GM13976 (cell line): ENCODE measurements around the gene LRRC55.

ENCODE experiments used
- DNase-seq: peaks from one replicate; pipeline ENCODE4 v3.0.0; 2012; ENCODE audit warnings: low spot score
- CTCF ChIP-seq: IDR thresholded peaks from 2 replicates; pipeline ENCODE4 v1.5.1; 2012; ENCODE audit warnings: borderline replicate concordance, mild to moderate bottlenecking; ENCODE audit not compliant: insufficient read depth; ENCODE audit errors: extremely low read depth, missing control alignments, control extremely low read depth
- in situ Hi-C: fragments of 300-500 bp; cut with MboI; formaldehyde crosslinking; loops from one replicate; pipeline ENCODE4 v1.12.0; 2022; ENCODE audit warnings: low sequenced_read_pairs, mixed read lengths, inconsistent platforms; ENCODE audit not compliant: unreplicated experiment

Gene LRRC55

GRCh38 chr11:57153448-57153847, 28.3 kb upstream of the LRRC55 start:
- TF ChIP-seq CTCF = no peak
- DNase-seq = no peak
- in situ Hi-C loops = no loop called here

- in situ Hi-C loops = no loop called here
- DNase-seq = no peak
- TF ChIP-seq CTCF = no peak
Observed at GRCh38 chr11:57154739-57155138, 27.0 kb upstream of the LRRC55 start.

- no peak for TF ChIP-seq CTCF
- in situ Hi-C loops = no loop called here
- no peak for DNase-seq
Observed at GRCh38 chr11:57155400-57155799, 26.4 kb upstream of the LRRC55 start.

- DNase-seq = no peak
- in situ Hi-C loops = no loop called here
- no peak for TF ChIP-seq CTCF
Observed at GRCh38 chr11:57155838-57156607, 25.7 kb upstream of the LRRC55 start.

- in situ Hi-C loops = no loop called here
- no peak for DNase-seq
Observed at GRCh38 chr11:57156928-57157327, 24.8 kb upstream of the LRRC55 start.

GRCh38 chr11:57157624-57158023, 24.1 kb upstream of the LRRC55 start:
- DNase-seq = no peak
- in situ Hi-C loops = no loop called here
- no peak for TF ChIP-seq CTCF

More at GRCh38 chr11:57156928-57157327, 24.8 kb upstream of the LRRC55 start:
- TF ChIP-seq CTCF = no peak
